Esophagus squamous epithelium (tissue), 5 donors: ENCODE data around the gene PAPOLG. TPM values are rescaled to one million over a fixed set of nuclear protein-coding genes. Genes with fewer than 3 reads are reported as not detected.

Source experiments
- DNase-seq: peaks from one replicate; lab custom pipeline; 2025; lab: John Stamatoyannopoulos, UW
- H3K27ac ChIP-seq, 4 donors: fragments of 200-600 bp; sonication (generic); one replicate each; pipeline ENCODE4 v1.5.1; 2016 to 2019; ENCODE audit warnings: mild to moderate bottlenecking in 1 of 4
- H3K27me3 ChIP-seq, 4 donors: fragments of 200-600 bp; sonication (generic); 1 replicate in 3 of 4; 2 replicates in 1 of 4; pipeline versions ENCODE4 v1.5.1 to v1.6.0; 2017 to 2021; ENCODE audit warnings: antibody characterized with exemption in 1 of 4
- H3K36me3 ChIP-seq, 3 donors: fragments of 200-600 bp; sonication (generic); one replicate each; pipeline ENCODE4 v1.5.1; 2016 to 2019
- H3K4me1 ChIP-seq, 3 donors: fragments of 200-600 bp; sonication (generic); one replicate each; pipeline ENCODE4 v1.5.1; 2017 to 2019
- H3K4me3 ChIP-seq, 4 donors: fragments of 200-600 bp; sonication (generic); 1 replicate in 3 of 4; 2 replicates in 1 of 4; pipeline ENCODE4 v1.5.1; 2016 to 2019; ENCODE audit warnings: mild to moderate bottlenecking in 2 of 4, moderate library complexity in 1 of 4
- H3K9me3 ChIP-seq, 3 donors: fragments of 200-600 bp; sonication (generic); one replicate each; pipeline ENCODE4 v1.5.1; 2016 to 2019
- POLR2A ChIP-seq, 4 donors: fragments of 450-650 bp; IDR thresholded peaks; one replicate each; pipeline ENCODE4 v1.6.1; 2017; ENCODE audit warnings: antibody characterized with exemption in 4 of 4, mild to moderate bottlenecking in 4 of 4, moderate library complexity in 3 of 4
- WGBS, 2 donors: methylation state at CpG; one replicate each; pipeline ENCODE4 v1.1.5; 2018; 5-methylcytosine and 5-hydroxymethylcytosine counted together
- intact Hi-C: fragments of 100-400 bp; cut with DNase I; formaldehyde crosslinking; loops from one replicate; pipeline ENCODE4 v1.15.0; 2022
- small RNA-seq, 4 donors: library from RNA; depleted of rRNA; stranded (forward); fragments of <200 nt; gene quantifications; one replicate each; pipeline ENCODE3, GENCODE V24; 2016
- total RNA-seq, 4 donors: library from RNA; depleted of rRNA; stranded (reverse); fragments of >200 nt; gene quantifications; one replicate each; pipeline ENCODE4 v1.1.0, GENCODE V29; 2016
- TF ChIP-seq, protein P1 (sequence below), 6 experiments: fragments of 450-650 bp in 4 of 6; fragments of 200-600 bp in 2 of 6; sonication (generic) in 2 of 6; IDR thresholded peaks; one replicate each; pipeline ENCODE4 v1.5.1; 2016 to 2019; ENCODE audit warnings: antibody characterized with exemption in 6 of 6, mild to moderate bottlenecking in 4 of 6, moderate library complexity in 4 of 6
- donor health status: DM: yes; HTN: yes; CAD: no.

The PAPOLG gene
- total RNA-seq, 4 donors from 2014 or later: 7.4 to 13.7 (median 12.0) TPM

DNA sequence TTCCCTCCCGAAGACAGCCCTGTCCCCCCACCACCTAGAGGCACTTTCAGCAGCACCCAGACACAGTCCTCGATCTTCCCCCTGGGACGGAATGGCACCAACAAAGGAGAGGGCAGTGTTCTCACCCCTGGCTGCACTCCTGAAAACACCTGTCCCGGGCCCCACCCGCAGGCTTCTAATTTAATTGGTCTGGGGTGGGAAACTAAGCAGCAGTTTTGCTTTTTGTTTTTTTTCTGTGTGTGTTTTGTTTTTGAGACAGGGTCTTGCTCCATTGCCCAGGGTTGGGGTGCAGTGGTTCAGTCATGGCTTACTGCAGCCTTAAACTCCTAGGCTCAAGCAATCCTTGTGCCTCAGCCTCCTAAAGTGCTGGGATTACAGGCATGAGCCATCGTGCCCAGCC is 86.9 kb downstream of the PAPOLG start:
- WGBS, 2 donors: 64 to 82% methylated on average over 5 to 6 of the region's 6 CpGs
- TF ChIP-seq, protein P1, sequence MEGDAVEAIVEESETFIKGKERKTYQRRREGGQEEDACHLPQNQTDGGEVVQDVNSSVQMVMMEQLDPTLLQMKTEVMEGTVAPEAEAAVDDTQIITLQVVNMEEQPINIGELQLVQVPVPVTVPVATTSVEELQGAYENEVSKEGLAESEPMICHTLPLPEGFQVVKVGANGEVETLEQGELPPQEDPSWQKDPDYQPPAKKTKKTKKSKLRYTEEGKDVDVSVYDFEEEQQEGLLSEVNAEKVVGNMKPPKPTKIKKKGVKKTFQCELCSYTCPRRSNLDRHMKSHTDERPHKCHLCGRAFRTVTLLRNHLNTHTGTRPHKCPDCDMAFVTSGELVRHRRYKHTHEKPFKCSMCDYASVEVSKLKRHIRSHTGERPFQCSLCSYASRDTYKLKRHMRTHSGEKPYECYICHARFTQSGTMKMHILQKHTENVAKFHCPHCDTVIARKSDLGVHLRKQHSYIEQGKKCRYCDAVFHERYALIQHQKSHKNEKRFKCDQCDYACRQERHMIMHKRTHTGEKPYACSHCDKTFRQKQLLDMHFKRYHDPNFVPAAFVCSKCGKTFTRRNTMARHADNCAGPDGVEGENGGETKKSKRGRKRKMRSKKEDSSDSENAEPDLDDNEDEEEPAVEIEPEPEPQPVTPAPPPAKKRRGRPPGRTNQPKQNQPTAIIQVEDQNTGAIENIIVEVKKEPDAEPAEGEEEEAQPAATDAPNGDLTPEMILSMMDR (IDR thresholded peaks at IDR 0.05): no peak
- TF ChIP-seq POLR2A (IDR thresholded peaks at IDR 0.05): no peak

GRCh38 chr2:60844105-60844504 is 88.0 kb downstream of the PAPOLG start:
- no peaks in the 10 kb centered on the region for H3K4me1 ChIP-seq
- TF ChIP-seq POLR2A (IDR thresholded peaks at IDR 0.05): no peak
- TF ChIP-seq, protein P1 (IDR thresholded peaks at IDR 0.05): no peak
- WGBS, 2 donors: 92 to 97% methylated on average over 2 of the region's 2 CpGs
- intact Hi-C loops: no loop called here
- H3K27ac ChIP-seq: no peak overlapping the region
- H3K27me3 ChIP-seq: no peaks in the 10 kb centered on the region
- H3K36me3 ChIP-seq: no peaks in the 10 kb centered on the region
- H3K9me3 ChIP-seq: no peaks in the 10 kb centered on the region
- no peak for DNase-seq
- no peak overlapping the region for H3K4me3 ChIP-seq

More for the DNA sequence above, 86.9 kb downstream of the PAPOLG start:
- H3K4me1 ChIP-seq: no peaks in the 10 kb centered on the region
- no peaks in the 10 kb centered on the region for H3K36me3 ChIP-seq
- intact Hi-C loops: no loop called here
- H3K27ac ChIP-seq: no peak overlapping the region
- no peak for DNase-seq
- H3K9me3 ChIP-seq: no peaks in the 10 kb centered on the region
- no peaks in the 10 kb centered on the region for H3K27me3 ChIP-seq
- no peak overlapping the region for H3K4me3 ChIP-seq

DNA sequence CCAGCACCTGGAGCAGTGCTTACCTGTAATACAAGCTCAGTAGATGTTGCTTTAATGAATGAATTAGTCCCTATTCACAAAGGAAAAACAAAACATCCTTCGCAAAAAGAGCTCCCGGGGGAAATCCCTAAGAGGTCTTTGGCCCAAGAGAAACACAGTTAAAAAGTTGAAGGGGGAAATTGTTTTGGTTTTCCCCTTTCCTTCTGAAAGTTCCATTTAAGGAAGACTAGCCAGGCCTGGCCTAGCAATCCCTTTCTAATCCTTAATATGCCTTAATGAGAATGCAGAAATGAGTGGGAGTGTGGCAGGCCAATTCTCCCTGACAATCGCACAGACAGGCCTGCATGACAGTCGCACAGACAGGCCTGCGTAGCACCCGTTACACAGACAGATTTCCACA is 91.8 kb downstream of the PAPOLG start:
- no peak for DNase-seq
- Histone ChIP-seq H3K4me3 (no peak overlapping the region), H3K9me3 (no peaks in the 10 kb centered on the region), H3K4me1 (no peaks in the 10 kb centered on the region), H3K27ac (no peak overlapping the region), H3K36me3 (no peaks in the 10 kb centered on the region), H3K27me3 (no peaks in the 10 kb centered on the region)
- intact Hi-C loops: no loop called here
- 28 to 43% methylated on average over 6 of the region's 6 CpGs for WGBS, 2 donors
- TF ChIP-seq, protein P1 (IDR thresholded peaks at IDR 0.05): no peak

Small RNAs within 50 kb of the gene (small RNA-seq; reads per million reads assigned to genes)
- gene RN7SL632P (0 reads per million in 4 donors), gene RNU6-612P (0 reads per million in 4 donors)

Other genes with a start within 250 kb of the PAPOLG start
- 10 to 100 TPM; 23.9 to 46.2 (median 33.8) TPM for gene BCL11A, start 202.6 kb upstream of the PAPOLG start, total RNA-seq
- 10 to 100 TPM; 16.3 to 20.9 (median 16.8) TPM for gene REL, start 125.3 kb downstream of the PAPOLG start, total RNA-seq